ENCODE data around the gene ARHGAP40. TPM values are rescaled to one million over a fixed set of nuclear protein-coding genes. Genes with fewer than 3 reads are reported as not detected.

Gene ARHGAP40
- total and polyA plus RNA-seq, 9 of the 15 experiments (the other 6 are each of a cell fraction or from before 2014, with no cell fraction given) = not detected

DNA sequence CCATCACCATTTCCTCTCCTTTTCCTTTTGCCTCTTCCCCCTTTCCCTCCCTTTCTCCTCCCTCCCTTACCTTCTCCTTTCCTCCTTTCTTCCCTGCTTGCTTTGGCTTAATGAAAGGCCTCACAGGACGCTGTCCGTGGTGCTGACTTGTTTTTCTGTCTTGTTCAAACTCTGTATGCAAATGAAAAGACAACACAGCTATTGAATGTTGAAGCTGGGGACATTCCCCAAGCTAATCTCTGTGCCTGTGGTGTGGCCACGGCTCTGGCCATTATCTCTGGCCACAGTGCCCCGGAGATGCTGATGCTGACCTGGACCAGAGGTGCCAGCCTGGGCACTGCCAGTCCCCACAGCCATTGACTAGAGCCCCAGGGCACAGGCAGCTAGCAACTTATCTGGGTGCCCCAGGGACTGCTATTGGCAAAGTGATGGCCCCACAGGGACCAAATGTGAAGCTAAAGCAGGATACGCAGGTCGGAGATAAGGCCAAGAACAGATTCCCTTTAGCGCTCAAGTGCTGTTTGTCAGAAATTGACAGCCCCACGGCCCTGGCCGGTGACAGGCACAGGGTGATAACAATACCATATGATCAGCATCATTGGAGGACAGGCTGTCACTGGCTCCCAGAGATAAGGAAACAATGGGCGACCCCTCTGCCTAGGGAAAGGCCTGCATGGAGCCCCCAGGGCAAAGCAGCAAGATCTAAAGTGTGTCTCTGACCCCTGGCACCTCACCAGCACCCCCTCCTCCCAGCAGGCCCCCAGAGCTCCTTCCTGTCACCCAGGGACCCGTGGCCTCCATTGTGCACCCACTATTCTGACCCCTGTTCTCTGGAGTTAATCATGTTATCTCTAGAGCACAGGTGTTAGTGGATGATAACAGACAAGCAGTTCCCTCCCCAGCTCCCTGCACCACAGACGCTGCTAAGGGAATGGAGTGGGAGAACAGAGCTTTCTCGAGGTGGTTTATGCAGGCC is 91.1 kb downstream of the ARHGAP40 start (continued):
- TF ChIP-seq CBX8 (IDR thresholded peaks at IDR 0.05; ENCODE audit: borderline replicate concordance, extremely low read depth, low read depth, low read length, poor library complexity, severe bottlenecking) (no peak), HDAC3 (IDR thresholded peaks at IDR 0.05; ENCODE audit: borderline replicate concordance, partially characterized antibody) (peak; percentile 65), DLX4 (CRISPR knock-in tag; IDR thresholded peaks at IDR 0.05) (no peak), IFI16 (CRISPR knock-in tag; IDR thresholded peaks at IDR 0.05) (no peak), TFAP4 (CRISPR knock-in tag; IDR thresholded peaks at IDR 0.05; ENCODE audit: borderline replicate concordance) (peak; percentile 95), ZNF507 (tag; conservative IDR thresholded peaks at IDR 0.05) (no peak), TAL1 (IDR thresholded peaks at IDR 0.05) (peak; percentile 96), TOE1 (IDR thresholded peaks at IDR 0.05; ENCODE audit: borderline replicate concordance) (no peak), TOE1 (CRISPR knock-in tag; IDR thresholded peaks at IDR 0.05; ENCODE audit: borderline replicate concordance, low read depth) (0 out of 2 replicates have a peak, but pooled peaks have one; percentile 26), MAZ (CRISPR knock-in tag; conservative IDR thresholded peaks at IDR 0.05 in 1 of 2, IDR thresholded peaks at IDR 0.05 in 1 of 2) (peak; percentile 18 to 71; a peak in 3 of 4 replicates), DDX20 (tag; IDR thresholded peaks at IDR 0.05; ENCODE audit: low read depth) (no peak), CBFB (CRISPR knock-in tag; IDR thresholded peaks at IDR 0.05) (no peak), ZBED1 (IDR thresholded peaks at IDR 0.05) (no peak), PHF8 (IDR thresholded peaks at IDR 0.05; ENCODE audit: borderline replicate concordance, low read length) (no peak), ARNT (IDR thresholded peaks at IDR 0.05) (no peak)
- TF ChIP-seq, protein P1, sequence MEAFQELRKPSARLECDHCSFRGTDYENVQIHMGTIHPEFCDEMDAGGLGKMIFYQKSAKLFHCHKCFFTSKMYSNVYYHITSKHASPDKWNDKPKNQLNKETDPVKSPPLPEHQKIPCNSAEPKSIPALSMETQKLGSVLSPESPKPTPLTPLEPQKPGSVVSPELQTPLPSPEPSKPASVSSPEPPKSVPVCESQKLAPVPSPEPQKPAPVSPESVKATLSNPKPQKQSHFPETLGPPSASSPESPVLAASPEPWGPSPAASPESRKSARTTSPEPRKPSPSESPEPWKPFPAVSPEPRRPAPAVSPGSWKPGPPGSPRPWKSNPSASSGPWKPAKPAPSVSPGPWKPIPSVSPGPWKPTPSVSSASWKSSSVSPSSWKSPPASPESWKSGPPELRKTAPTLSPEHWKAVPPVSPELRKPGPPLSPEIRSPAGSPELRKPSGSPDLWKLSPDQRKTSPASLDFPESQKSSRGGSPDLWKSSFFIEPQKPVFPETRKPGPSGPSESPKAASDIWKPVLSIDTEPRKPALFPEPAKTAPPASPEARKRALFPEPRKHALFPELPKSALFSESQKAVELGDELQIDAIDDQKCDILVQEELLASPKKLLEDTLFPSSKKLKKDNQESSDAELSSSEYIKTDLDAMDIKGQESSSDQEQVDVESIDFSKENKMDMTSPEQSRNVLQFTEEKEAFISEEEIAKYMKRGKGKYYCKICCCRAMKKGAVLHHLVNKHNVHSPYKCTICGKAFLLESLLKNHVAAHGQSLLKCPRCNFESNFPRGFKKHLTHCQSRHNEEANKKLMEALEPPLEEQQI (IDR thresholded peaks at IDR 0.05) = peak; percentile 29
- TF ChIP-seq, protein P2, sequence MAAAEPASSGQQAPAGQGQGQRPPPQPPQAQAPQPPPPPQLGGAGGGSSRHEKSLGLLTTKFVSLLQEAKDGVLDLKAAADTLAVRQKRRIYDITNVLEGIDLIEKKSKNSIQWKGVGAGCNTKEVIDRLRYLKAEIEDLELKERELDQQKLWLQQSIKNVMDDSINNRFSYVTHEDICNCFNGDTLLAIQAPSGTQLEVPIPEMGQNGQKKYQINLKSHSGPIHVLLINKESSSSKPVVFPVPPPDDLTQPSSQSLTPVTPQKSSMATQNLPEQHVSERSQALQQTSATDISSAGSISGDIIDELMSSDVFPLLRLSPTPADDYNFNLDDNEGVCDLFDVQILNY (CRISPR knock-in tag; IDR thresholded peaks at IDR 0.05) = peak; percentile 52; the same call in 1 of the 2 replicates
- TF ChIP-seq, protein P3, sequence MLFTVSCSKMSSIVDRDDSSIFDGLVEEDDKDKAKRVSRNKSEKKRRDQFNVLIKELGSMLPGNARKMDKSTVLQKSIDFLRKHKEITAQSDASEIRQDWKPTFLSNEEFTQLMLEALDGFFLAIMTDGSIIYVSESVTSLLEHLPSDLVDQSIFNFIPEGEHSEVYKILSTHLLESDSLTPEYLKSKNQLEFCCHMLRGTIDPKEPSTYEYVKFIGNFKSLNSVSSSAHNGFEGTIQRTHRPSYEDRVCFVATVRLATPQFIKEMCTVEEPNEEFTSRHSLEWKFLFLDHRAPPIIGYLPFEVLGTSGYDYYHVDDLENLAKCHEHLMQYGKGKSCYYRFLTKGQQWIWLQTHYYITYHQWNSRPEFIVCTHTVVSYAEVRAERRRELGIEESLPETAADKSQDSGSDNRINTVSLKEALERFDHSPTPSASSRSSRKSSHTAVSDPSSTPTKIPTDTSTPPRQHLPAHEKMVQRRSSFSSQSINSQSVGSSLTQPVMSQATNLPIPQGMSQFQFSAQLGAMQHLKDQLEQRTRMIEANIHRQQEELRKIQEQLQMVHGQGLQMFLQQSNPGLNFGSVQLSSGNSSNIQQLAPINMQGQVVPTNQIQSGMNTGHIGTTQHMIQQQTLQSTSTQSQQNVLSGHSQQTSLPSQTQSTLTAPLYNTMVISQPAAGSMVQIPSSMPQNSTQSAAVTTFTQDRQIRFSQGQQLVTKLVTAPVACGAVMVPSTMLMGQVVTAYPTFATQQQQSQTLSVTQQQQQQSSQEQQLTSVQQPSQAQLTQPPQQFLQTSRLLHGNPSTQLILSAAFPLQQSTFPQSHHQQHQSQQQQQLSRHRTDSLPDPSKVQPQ (CRISPR knock-in tag; IDR thresholded peaks at IDR 0.05; ENCODE audit: borderline replicate concordance) = no peak

All from K562 (cell line).